GM12864 (cell line): ENCODE measurements around the gene SIGLEC11.

ENCODE experiments used
- DNase-seq: peaks from one replicate; pipeline ENCODE4 v3.0.0-alpha.2; 2011; ENCODE audit warnings: low read depth
- H3K4me3 ChIP-seq: 2 replicates; pipeline ENCODE4 v1.5.1; 2011; ENCODE audit warnings: mild to moderate bottlenecking, low read depth, low read length, control low read depth
- TF ChIP-seq, protein P1 (sequence below): IDR thresholded peaks from 2 replicates; pipeline ENCODE4 v1.5.1; 2011; ENCODE audit warnings: low read depth, mild to moderate bottlenecking, moderate library complexity, low read length, control low read depth, inconsistent platforms; ENCODE audit errors: missing control alignments

The SIGLEC11 gene

GRCh38 chr19:50002386-50002960 lies 41.5 kb upstream of the SIGLEC11 start:
- DNase-seq, result no peak
- TF ChIP-seq, protein P1, sequence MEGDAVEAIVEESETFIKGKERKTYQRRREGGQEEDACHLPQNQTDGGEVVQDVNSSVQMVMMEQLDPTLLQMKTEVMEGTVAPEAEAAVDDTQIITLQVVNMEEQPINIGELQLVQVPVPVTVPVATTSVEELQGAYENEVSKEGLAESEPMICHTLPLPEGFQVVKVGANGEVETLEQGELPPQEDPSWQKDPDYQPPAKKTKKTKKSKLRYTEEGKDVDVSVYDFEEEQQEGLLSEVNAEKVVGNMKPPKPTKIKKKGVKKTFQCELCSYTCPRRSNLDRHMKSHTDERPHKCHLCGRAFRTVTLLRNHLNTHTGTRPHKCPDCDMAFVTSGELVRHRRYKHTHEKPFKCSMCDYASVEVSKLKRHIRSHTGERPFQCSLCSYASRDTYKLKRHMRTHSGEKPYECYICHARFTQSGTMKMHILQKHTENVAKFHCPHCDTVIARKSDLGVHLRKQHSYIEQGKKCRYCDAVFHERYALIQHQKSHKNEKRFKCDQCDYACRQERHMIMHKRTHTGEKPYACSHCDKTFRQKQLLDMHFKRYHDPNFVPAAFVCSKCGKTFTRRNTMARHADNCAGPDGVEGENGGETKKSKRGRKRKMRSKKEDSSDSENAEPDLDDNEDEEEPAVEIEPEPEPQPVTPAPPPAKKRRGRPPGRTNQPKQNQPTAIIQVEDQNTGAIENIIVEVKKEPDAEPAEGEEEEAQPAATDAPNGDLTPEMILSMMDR, result no peak
- no peak overlapping the region for H3K4me3 ChIP-seq

- TF ChIP-seq, protein P1, result no peak
- no peak for DNase-seq
- H3K4me3 ChIP-seq, result no peak overlapping the region
These were observed 40.8 kb upstream of the SIGLEC11 start for GRCh38 chr19:50001775-50002174.

DNA sequence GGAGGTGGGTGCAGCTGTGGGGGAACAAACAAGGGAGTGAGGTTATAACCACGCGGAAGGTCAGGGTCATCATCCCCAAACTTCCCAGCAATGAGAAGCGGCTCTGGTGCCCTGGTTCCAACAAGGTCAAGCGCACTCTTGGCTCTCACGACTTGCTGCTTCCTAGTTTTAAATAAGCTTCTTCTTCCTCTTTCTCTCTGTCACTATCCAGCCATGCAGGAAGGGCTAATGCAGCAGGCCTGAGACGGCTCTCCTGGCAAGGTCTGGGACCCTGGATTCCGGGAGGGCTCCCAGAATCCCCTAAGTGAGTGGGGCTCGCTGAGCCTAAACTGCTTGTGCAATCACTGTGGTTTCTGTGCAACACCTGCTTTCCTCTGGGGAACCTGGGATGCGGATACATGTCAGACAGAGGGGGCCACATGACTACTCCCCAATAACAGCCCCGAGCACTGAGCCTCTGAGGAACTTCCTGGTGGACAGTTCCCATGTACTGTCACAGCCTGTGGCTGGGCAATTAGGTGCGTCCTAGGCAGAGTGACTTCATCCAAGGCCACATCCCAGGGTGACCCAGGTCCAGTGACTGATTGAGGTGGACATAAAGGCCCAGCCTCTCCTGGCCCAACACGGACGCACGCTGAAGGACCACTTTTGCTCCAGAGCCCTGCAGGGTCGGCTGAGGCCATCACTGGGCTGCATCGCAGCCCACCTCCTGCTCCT lies 40.0 kb upstream of the SIGLEC11 start:
- no peak overlapping the region for H3K4me3 ChIP-seq
- DNase-seq, result no peak
- TF ChIP-seq, protein P1, result no peak

DNA sequence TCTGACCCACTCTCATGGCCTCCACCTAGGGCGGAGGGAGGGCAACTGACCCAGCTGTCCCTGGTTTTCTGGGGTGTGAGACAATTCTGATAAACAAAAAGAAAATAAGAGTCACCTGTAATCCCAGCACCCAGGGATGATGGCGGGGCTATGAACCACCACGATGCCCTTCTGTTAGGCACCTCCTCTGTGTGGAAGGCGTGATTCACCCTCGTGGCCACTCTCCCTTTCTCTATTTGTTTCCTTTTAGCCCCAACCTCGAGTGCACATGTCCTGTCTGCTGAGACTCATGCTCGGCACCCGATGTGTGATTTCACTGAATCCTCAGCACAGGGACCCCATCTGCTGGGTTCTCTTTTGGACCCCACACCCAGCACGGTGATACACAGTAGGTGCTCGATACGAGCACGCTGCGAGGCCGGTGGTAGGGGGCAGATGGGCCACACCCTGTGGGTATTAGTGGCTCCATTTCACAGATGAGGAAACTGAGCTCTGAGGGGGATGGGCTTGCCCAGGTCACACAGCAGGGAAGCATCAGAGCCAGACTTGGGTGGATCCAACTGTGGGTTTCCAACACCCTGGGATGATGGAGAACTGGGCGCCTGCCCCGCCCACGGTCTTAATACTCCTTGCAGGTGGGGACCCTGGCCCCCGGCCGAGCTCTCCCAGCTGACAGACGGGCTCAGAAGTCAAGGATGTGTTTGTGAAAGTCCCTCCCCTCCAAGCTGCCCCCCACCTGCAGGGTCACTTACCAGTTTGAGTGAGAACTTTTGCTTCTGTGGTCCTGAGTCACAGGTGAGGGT lies 39.3 kb upstream of the SIGLEC11 start:
- DNase-seq, result no peak
- TF ChIP-seq, protein P1, result no peak

DNA sequence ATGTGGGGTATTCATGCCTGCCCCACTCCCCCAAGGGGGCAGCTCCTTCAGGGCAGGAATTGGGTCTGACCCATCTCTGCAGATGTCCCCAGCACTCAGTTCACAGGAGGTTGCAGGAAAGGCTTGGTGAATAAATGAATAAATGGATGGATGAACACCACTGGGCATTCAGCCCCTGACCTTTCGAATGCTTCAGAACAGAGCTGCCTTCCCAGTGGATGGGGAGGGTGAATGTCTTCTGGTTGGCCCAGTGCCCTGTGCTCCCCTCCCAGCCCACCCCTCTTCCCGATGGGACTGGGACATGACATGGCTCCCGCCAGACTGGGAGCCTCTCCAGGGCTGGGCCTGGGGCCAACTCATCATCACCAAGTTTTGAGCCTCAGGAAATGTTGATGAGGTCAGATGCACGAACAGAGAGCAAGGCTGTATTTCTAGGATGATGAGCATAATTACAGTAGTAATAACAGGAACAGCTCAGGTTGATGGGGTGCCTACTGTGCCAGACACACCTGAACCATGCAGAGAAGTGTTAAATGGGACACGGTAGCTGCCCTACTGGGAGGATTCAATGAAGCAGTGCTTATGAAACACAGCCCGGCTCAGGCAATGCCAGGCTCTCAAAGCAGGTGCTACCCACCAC lies 38.5 kb upstream of the SIGLEC11 start:
- TF ChIP-seq, protein P1, result no peak
- no peak for DNase-seq

More for the DNA sequence above, 39.3 kb upstream of the SIGLEC11 start:
- no peak overlapping the region for H3K4me3 ChIP-seq

DNA sequence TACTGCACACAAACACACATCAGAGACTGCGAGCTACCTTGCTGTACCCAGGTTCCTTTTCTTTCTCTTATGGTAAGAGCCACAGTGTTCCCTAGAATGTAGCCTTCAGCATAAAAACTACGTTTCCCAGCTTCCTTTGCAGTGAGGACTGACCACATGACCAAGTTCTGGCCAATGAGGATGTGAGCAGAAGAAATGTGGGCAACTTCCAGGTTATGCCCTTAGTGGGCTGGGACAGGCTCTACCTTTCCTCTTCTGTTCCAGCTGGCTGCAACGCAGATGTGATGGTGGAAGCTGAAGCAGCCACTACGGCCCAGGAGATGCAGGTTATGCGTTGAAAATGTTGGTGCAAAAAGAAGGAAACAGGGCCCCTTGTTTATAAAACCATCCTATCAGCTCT lies 36.7 kb upstream of the SIGLEC11 start:
- DNase-seq, result no peak
- no peak overlapping the region for H3K4me3 ChIP-seq
- TF ChIP-seq, protein P1, result no peak

More for the DNA sequence above, 38.5 kb upstream of the SIGLEC11 start:
- no peak overlapping the region for H3K4me3 ChIP-seq
